T-cell (primary cell): ENCODE data around the gene HOTAIR. TPM values are rescaled to one million over a fixed set of nuclear protein-coding genes. Genes with fewer than 3 reads are reported as not detected.

Experiments used
- ATAC-seq, 4 experiments: fragments of 200-7000 bp in 3 of 4; fragments of 150-1000 bp in 1 of 4; cut with Tn5 transposase; replicated peaks in 1 of 4; 1 replicate in 3 of 4; 2 replicates in 1 of 4; pipeline ENCODE4 v1.10.0; 2021; ENCODE audit warnings: moderate library complexity in 3 of 4, mild to moderate bottlenecking in 2 of 4, moderate number of reproducible peaks in 1 of 4
- CTCF ChIA-PET, 2 donors: fragments of 300-600 bp; sonication (Branson Sonifier 250); formaldehyde crosslinking; loops; one replicate each; lab custom pipeline; 2022; ENCODE audit warnings: antibody characterized with exemption in 2 of 2; lab: Charles Lee
- POLR2A ChIA-PET, 2 donors: fragments of 300-600 bp; sonication (Branson Sonifier 250); formaldehyde crosslinking; loops; one replicate each; lab custom pipeline; 2022; ENCODE audit warnings: antibody characterized with exemption in 2 of 2; lab: Charles Lee
- DNase-seq, 35 experiments: peaks; one replicate each; pipeline versions ENCODE4 v3.0.0 to v3.0.0-alpha.2; 2013 to 2023
- H3K27ac ChIP-seq: one replicate; pipeline ENCODE4 v1.5.1; 2013; ENCODE audit warnings: low read length
- H3K27me3 ChIP-seq, 2 experiments: replicated peaks in 1 of 2; 1 replicate in 1 of 2; 2 replicates in 1 of 2; pipeline versions ENCODE4 v1.6.1 to v1.7.0; 2013; ENCODE audit warnings: low read length in 1 of 2, mixed read lengths in 1 of 2; ENCODE audit not compliant: control insufficient read depth in 2 of 2, insufficient read depth in 2 of 2; ENCODE audit errors: extremely low read depth in 1 of 2
- H3K36me3 ChIP-seq, 2 donors: 1 replicate in 1 of 2; 2 replicates in 1 of 2; pipeline versions ENCODE4 v1.6.1 to v1.7.0; 2013; ENCODE audit warnings: low read length in 1 of 2; ENCODE audit not compliant: control insufficient read depth in 2 of 2, insufficient read depth in 1 of 2; ENCODE audit errors: extremely low read depth in 1 of 2
- H3K4me1 ChIP-seq, 2 experiments: 1 replicate in 1 of 2; 2 replicates in 1 of 2; pipeline versions ENCODE4 v1.6.1 to v1.7.0; 2013; ENCODE audit warnings: low read length in 2 of 2, mixed read lengths in 1 of 2; ENCODE audit not compliant: insufficient read depth in 2 of 2, control insufficient read depth in 1 of 2; ENCODE audit errors: extremely low read depth in 1 of 2
- H3K4me3 ChIP-seq, 2 donors: 1 replicate in 1 of 2; 2 replicates in 1 of 2; pipeline versions ENCODE4 v1.5.1 to v1.7.0; 2013; ENCODE audit warnings: mild to moderate bottlenecking in 2 of 2, low read length in 1 of 2, moderate library complexity in 1 of 2; ENCODE audit not compliant: control insufficient read depth in 1 of 2; ENCODE audit errors: extremely low read depth in 1 of 2
- H3K9me3 ChIP-seq: 2 replicates; pipeline ENCODE4 v1.7.0; 2013
- H3K27ac Mint-ChIP-seq, 2 donors: one replicate each; pipeline ENCODE4 v1.8.0; 2020 to 2021; ENCODE audit warnings: mild to moderate bottlenecking in 2 of 2, mixed read lengths in 2 of 2
- H3K27me3 Mint-ChIP-seq, 2 donors: one replicate each; pipeline ENCODE4 v1.8.0; 2021 to 2022; ENCODE audit warnings: mixed read lengths in 2 of 2
- H3K36me3 Mint-ChIP-seq: one replicate; pipeline ENCODE4 v1.8.0; 2021; ENCODE audit warnings: mixed read lengths
- H3K4me1 Mint-ChIP-seq, 3 donors: one replicate each; pipeline ENCODE4 v1.8.0; 2020 to 2022; ENCODE audit warnings: mixed read lengths in 3 of 3, mild to moderate bottlenecking in 1 of 3
- H3K4me3 Mint-ChIP-seq, 3 donors: one replicate each; pipeline ENCODE4 v1.8.0; 2020 to 2022; ENCODE audit warnings: mild to moderate bottlenecking in 3 of 3, mixed read lengths in 3 of 3, moderate library complexity in 3 of 3
- H3K9me3 Mint-ChIP-seq, 3 donors: one replicate each; pipeline ENCODE4 v1.8.0; 2020 to 2022; ENCODE audit warnings: mixed read lengths in 3 of 3
- WGBS: methylation state at CpG from one replicate; pipeline ENCODE4 v1.1.5; 2013; ENCODE audit warnings: missing lambda C conversion rate; ENCODE audit not compliant: insufficient coverage; 5-methylcytosine and 5-hydroxymethylcytosine counted together
- total RNA-seq, 35 experiments: library from RNA in 6 of 35; stranded (reverse) in 6 of 35; fragments of 120-200 nt in 1 of 35; gene quantifications; one replicate each; pipeline versions ENCODE4 v1.2.1 to v1.2.4 and lab custom pipeline; 2013 to 2026

HOTAIR gene
- total RNA-seq, 5 donors from 2014 or later (not counting 1 experiment from before 2014, with no cell fraction given): not detected

DNA sequence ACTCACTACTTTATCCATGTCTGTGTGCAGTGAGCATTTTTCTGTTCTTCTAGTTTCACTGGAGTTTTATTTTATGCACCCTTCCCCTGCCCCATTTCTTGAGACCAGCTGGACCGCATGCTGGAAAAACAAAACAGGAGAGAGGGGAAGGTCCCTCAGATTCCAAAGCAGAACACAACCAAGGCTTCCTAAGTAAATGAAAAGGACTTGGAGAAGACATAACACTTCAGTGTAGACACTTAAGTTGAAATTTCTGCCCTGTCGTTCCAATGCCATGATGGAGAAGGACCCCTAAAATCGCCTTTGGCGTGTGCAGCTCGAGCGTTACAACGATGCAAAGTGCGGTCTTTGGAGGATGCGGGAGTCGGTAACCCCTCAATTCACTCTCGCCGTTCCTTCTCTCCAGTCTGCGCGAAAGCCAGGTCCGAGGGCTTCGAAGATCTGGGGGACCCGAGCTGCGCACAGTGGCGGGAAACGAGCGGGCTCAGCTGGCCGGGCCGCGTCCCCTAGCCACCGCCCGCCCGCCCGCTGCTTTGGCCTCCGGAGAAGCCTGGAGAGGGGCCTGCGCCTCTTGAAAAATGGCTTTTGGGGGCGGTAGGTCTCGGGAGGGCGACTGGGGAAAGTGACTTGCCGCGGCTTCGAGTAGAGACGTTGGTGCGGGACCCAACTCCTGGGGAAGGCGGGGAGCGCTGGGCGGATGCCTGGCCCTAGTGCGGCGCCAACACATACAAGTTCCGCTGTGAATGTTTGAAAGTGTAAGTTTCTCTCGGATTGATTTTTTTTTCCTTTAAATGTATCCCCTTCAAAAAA is 47.3 kb downstream of the HOTAIR start:
- Mint-ChIP-seq H3K4me3 (no peak overlapping the region), H3K27ac (no peak overlapping the region), H3K36me3 (no peaks in the 10 kb centered on the region), H3K9me3 (peaks cover 0 to 4% (median 0%) of the 10 kb centered on the region in 3 donors), H3K27me3 (peaks cover 86 to 91% of the 10 kb centered on the region in 2 donors), H3K4me1 (peaks cover 0 to 3% (median 0%) of the 10 kb centered on the region in 3 donors)
- H3K4me1 ChIP-seq: peaks cover 0 to 8% of the 10 kb centered on the region in 2 experiments
- peaks cover 43 to 55% of the 10 kb centered on the region in 2 experiments for H3K27me3 ChIP-seq
- H3K9me3 ChIP-seq: no peaks in the 10 kb centered on the region
- POLR2A ChIA-PET: no interaction called here
- WGBS: 10% methylated on average over 35 of the region's 45 CpGs
- no peak for DNase-seq
- H3K36me3 ChIP-seq: no peaks in the 10 kb centered on the region
- no peak overlapping the region for H3K27ac ChIP-seq
- H3K4me3 ChIP-seq: peak overlapping the region in 1 of 2 donors; percentile 5
- ATAC-seq: no peak
- CTCF ChIA-PET: no interaction called here

DNA sequence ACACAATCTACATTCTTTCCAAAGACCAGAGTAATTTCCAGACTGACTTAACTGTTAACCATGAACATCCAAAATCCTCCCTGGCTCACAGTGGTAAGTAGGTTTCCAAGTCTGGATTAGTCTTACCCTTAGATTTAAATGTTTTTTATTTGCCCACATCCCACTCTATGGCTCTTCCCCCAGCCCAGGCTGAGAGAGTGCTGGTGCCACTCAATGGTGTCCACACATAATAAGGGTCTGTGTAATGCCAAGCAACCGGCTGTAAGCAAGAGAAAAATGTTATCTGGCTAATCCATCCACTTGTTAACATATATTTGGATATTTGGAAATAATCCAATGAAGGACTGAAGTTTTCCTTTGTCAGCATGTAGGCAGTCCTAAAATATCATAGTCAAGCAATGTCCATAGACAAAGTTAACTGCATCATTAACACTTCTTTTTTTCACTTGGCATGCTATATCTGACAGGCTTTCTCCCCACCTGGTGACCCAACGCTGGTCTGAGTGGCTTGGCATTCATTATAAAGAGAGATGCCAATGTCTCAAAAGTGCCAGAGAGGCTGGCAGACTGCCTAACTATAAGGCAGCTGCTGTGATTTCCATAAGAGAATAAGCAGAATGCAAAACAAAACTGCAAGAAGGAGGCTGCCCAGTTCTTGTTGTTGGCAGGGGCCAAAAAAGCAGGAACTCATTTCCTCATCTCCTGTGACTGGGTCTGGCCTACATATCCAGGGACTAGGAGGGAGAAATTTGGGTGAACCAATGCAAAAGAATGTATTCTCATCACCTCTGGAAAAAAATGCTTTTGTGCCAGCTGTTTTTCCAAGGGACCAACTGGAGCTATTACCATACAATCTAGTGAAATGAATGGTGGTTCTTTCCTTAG is 50.0 kb downstream of the HOTAIR start:
- peaks cover 0 to 3% (median 0%) of the 10 kb centered on the region in 3 donors for H3K4me1 Mint-ChIP-seq
- Histone ChIP-seq H3K27ac (no peak overlapping the region), H3K4me3 (no peak overlapping the region), H3K9me3 (no peaks in the 10 kb centered on the region), H3K27me3 (peaks cover 38 to 44% of the 10 kb centered on the region in 2 experiments), H3K36me3 (no peaks in the 10 kb centered on the region), H3K4me1 (peaks cover 0 to 8% of the 10 kb centered on the region in 2 experiments)
- H3K27me3 Mint-ChIP-seq: peaks cover 81 to 84% of the 10 kb centered on the region in 2 donors
- no peaks in the 10 kb centered on the region for H3K9me3 Mint-ChIP-seq
- 60% methylated on average over 1 of the region's 2 CpGs for WGBS
- ATAC-seq (no peak), DNase-seq (no peak)
- POLR2A ChIA-PET: no interaction called here
- no peak overlapping the region for H3K4me3 Mint-ChIP-seq
- H3K36me3 Mint-ChIP-seq: no peaks in the 10 kb centered on the region
- CTCF ChIA-PET: interaction anchor here in 1 of 2 donors (0.6 kb wide), 1 partner anchor 156 kb away, joined by 3 read pairs; no protein-coding TSS in a partner anchor
- no peak overlapping the region for H3K27ac Mint-ChIP-seq

DNA sequence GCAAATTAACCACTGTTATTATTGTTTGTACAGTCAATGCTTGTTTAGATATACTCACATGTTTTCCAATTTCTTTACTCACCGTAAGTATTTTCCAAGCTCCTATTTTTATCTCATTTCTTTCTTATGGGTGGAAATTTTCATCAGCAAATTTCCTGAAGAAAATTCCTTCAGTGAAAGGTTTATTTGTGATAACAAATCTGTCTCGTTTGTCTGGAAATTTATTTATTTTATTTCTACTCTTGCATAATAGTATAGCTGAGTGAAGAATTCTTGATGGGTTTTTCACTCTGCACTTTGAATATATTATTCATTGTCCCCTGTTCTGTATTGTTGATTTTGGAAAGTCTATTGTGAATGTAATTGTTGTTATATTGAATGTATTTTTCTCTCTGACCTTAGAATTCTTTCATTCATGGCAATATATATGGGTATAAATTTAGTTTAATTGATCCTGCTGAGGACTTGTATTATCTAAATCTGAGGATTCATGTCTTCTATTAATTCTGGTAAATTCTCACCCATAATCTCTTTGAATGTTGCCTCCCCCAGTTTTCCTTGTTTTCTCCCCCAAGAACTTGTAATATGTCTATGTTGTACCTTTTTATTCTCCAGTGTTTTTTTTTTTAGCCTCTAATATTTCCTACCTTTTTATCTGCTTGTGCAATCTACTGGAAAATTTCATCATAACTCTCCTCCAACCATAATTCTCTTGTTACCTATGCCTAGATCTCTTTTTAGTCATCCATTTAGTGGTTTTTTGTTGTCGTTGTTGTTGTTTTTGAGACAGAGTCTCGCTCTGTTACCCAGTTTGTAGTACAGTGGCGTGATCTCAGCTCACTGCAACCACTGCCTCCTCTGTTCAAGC is 57.7 kb downstream of the HOTAIR start:
- H3K27ac ChIP-seq: no peak overlapping the region
- no peak for DNase-seq
- Mint-ChIP-seq H3K36me3 (no peaks in the 10 kb centered on the region), H3K27me3 (peaks cover 63 to 64% of the 10 kb centered on the region in 2 donors), H3K27ac (no peak overlapping the region), H3K4me1 (no peaks in the 10 kb centered on the region), H3K9me3 (no peaks in the 10 kb centered on the region), H3K4me3 (no peak overlapping the region)
- H3K36me3 ChIP-seq: no peaks in the 10 kb centered on the region
- WGBS: no CpG with 5 or more reads among the region's 5 CpGs
- H3K27me3 ChIP-seq: peaks cover 12 to 19% of the 10 kb centered on the region in 2 experiments
- no peak overlapping the region for H3K4me3 ChIP-seq
- H3K9me3 ChIP-seq: no peaks in the 10 kb centered on the region
- ChIA-PET CTCF (no interaction called here), POLR2A (interaction anchor here in 1 of 2 donors (0.7 kb wide), 1 partner anchor 227 kb away, joined by 5 read pairs; no protein-coding TSS in a partner anchor)
- no peak for ATAC-seq
- H3K4me1 ChIP-seq: no peaks in the 10 kb centered on the region

Other genes starting within 250 kb of the HOTAIR start
- gene CALCOCO1, start 247.5 kb downstream of the HOTAIR start, total RNA-seq: 100 to 1,000 TPM; 118 to 162 (median 153) TPM
- gene CISTR, start 223.0 kb downstream of the HOTAIR start, total RNA-seq: not detected
- gene HOXC13, start 36.1 kb downstream of the HOTAIR start, total RNA-seq: under 1 TPM in 1 of 5 donors, not detected in 4; 0.12 TPM
- gene HOXC12, start 20.1 kb downstream of the HOTAIR start, total RNA-seq: not detected
- not detected for gene HOXC11, start 1.8 kb downstream of the HOTAIR start, total RNA-seq
- under 1 TPM in 1 of 5 donors, not detected in 4; 0.30 TPM for gene HOXC10, start 10.2 kb upstream of the HOTAIR start, total RNA-seq
- gene HOXC9, start 25.2 kb upstream of the HOTAIR start, total RNA-seq: not detected
- gene HOXC8, start 34.0 kb upstream of the HOTAIR start, total RNA-seq: not detected
- gene HOXC6, start 53.5 kb upstream of the HOTAIR start, total RNA-seq: not detected
- gene HOXC5, start 58.1 kb upstream of the HOTAIR start, total RNA-seq: not detected
- 1 to 10 TPM in 1 of 5 donors, under 1 TPM in 4; 0.36 to 1.4 (median 0.61) TPM for gene HOXC4, start 78.9 kb upstream of the HOTAIR start, total RNA-seq
- 10 to 100 TPM; 12.5 to 31.5 (median 23.9) TPM for gene SMUG1, start 214.0 kb upstream of the HOTAIR start, total RNA-seq